Activated CD8-positive, alpha-beta T cell treated with anti-CD3 and anti-CD28 coated beads for 36 hours (primary cell): ENCODE measurements around the gene DPF3. TPM values are rescaled to one million over a fixed set of nuclear protein-coding genes. Genes with fewer than 3 reads are reported as not detected.

Experiments used
- ATAC-seq: fragments of 200-7000 bp; cut with Tn5 transposase; one replicate; pipeline ENCODE4 v1.10.0; 2021; ENCODE audit warnings: mild to moderate bottlenecking, moderate library complexity
- CTCF ChIA-PET: fragments of 350-600 bp; sonication (Branson Sonifier 250); formaldehyde crosslinking; loops from one replicate; lab custom pipeline; 2021; ENCODE audit warnings: antibody characterized with exemption; lab: Charles Lee
- POLR2A ChIA-PET: fragments of 350-600 bp; sonication (Branson Sonifier 250); formaldehyde crosslinking; loops from one replicate; lab custom pipeline; 2021; ENCODE audit warnings: antibody characterized with exemption; lab: Charles Lee
- DNase-seq: peaks from one replicate; pipeline ENCODE4 v3.0.0-alpha.2; 2020
- H3K27ac Mint-ChIP-seq: one replicate; pipeline ENCODE4 v1.8.0; 2021; ENCODE audit warnings: mild to moderate bottlenecking, mixed read lengths
- H3K27me3 Mint-ChIP-seq: one replicate; pipeline ENCODE4 v1.8.0; 2021; ENCODE audit warnings: mixed read lengths
- H3K36me3 Mint-ChIP-seq: one replicate; pipeline ENCODE4 v1.8.0; 2021; ENCODE audit warnings: low read depth, mixed read lengths
- H3K4me1 Mint-ChIP-seq: one replicate; pipeline ENCODE4 v1.8.0; 2021; ENCODE audit warnings: low read depth, mixed read lengths
- H3K4me3 Mint-ChIP-seq: one replicate; pipeline ENCODE4 v1.8.0; 2021; ENCODE audit warnings: mild to moderate bottlenecking, moderate library complexity, mixed read lengths
- H3K9me3 Mint-ChIP-seq: one replicate; pipeline ENCODE4 v1.8.0; 2021; ENCODE audit warnings: mixed read lengths
- CTCF ChIP-seq: fragments of 200-600 bp; IDR thresholded peaks from one replicate; pipeline ENCODE4 v1.8.0; 2022; ENCODE audit warnings: antibody characterized with exemption, mild to moderate bottlenecking
- intact Hi-C: fragments of 100-400 bp; cut with micrococcal nuclease; formaldehyde crosslinking; loops from one replicate; pipeline ENCODE4 v1.10.0; 2022
- total RNA-seq, 2 experiments: library from RNA; stranded (reverse); gene quantifications; one replicate each; pipeline ENCODE4 v1.2.3, GENCODE V29; 2021

DPF3 gene
- total RNA-seq, 2 experiments from 2014 or later = 0.13 to 0.54 TPM

GRCh38 chr14:72599579-72600470 is 294.1 kb downstream of the DPF3 start:
- Mint-ChIP-seq H3K4me1 (peaks cover 9% of the 10 kb centered on the region), H3K4me3 (no peak overlapping the region), H3K27me3 (peaks cover 27% of the 10 kb centered on the region), H3K36me3 (no peaks in the 10 kb centered on the region), H3K27ac (no peak overlapping the region), H3K9me3 (no peaks in the 10 kb centered on the region)
- ChIA-PET POLR2A (interaction anchor here (0.9 kb wide), 1 partner anchor 78 kb away, joined by 3 read pairs; no protein-coding TSS in a partner anchor), CTCF (no interaction called here)
- TF ChIP-seq CTCF = no peak
- DNase-seq = no peak
- intact Hi-C loops = no loop called here
- no peak for ATAC-seq

- H3K4me3 Mint-ChIP-seq = no peak overlapping the region
- POLR2A ChIA-PET = interaction anchor here (1.4 kb wide), 1 partner anchor 16 kb away, joined by 5 read pairs; no protein-coding TSS in a partner anchor
- H3K27ac Mint-ChIP-seq = no peak overlapping the region
- no peak for TF ChIP-seq CTCF
- CTCF ChIA-PET = no interaction called here
- ATAC-seq = no peak
- H3K4me1 Mint-ChIP-seq = peaks cover 23% of the 10 kb centered on the region
- intact Hi-C loops = no loop called here
- no peak for DNase-seq
- H3K27me3 Mint-ChIP-seq = peaks cover 27% of the 10 kb centered on the region
- no peaks in the 10 kb centered on the region for H3K36me3 Mint-ChIP-seq
- no peaks in the 10 kb centered on the region for H3K9me3 Mint-ChIP-seq
These were observed 295.6 kb downstream of the DPF3 start for GRCh38 chr14:72598306-72598705.

- ChIA-PET POLR2A (interaction anchor here (1.4 kb wide), 1 partner anchor 16 kb away, joined by 5 read pairs; no protein-coding TSS in a partner anchor), CTCF (no interaction called here)
- Mint-ChIP-seq H3K36me3 (no peaks in the 10 kb centered on the region), H3K4me3 (no peak overlapping the region), H3K4me1 (peaks cover 27% of the 10 kb centered on the region), H3K27me3 (peaks cover 32% of the 10 kb centered on the region), H3K27ac (no peak overlapping the region), H3K9me3 (no peaks in the 10 kb centered on the region)
- no peak for TF ChIP-seq CTCF
- ATAC-seq (no peak), DNase-seq (no peak)
- intact Hi-C loops = no loop called here
These were observed 296.4 kb downstream of the DPF3 start for GRCh38 chr14:72597252-72598233.

DNA sequence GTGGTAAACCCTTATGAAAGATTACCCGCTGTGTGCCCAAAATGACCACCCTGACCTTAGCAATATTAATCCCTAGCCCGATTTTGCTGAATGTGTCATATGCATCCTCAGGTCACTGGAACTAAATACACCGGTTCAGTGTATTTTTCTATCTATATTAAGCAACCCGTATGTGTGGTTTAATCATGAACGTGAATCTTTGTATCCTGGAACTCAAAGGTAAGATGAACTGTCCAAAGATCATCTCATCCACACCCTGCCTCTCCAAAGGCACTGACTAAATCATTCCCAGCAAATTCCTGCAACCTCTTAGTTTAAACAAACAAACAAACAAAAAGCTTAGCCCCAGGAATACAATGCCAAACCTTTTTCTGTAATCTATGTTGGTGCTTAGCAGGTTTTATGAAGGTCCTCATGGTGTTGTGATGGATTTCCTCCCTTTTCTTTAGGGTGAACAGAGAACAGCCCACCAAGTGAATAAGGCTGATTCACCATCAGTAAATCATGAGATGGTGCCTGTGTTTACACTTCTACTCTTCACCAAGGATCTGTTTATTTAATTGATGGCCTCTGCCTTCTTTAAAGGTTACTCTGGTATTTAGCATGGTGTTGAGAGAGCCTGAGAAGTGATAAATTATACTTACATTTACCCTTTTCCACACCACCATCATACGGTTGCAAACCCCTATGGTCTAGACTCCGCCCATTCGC is 298.6 kb downstream of the DPF3 start:
- H3K9me3 Mint-ChIP-seq = peaks cover 3% of the 10 kb centered on the region
- no peaks in the 10 kb centered on the region for H3K36me3 Mint-ChIP-seq
- no peak for TF ChIP-seq CTCF
- DNase-seq (no peak), ATAC-seq (no peak)
- peaks cover 37% of the 10 kb centered on the region for H3K4me1 Mint-ChIP-seq
- no peak overlapping the region for H3K4me3 Mint-ChIP-seq
- peaks cover 42% of the 10 kb centered on the region for H3K27me3 Mint-ChIP-seq
- ChIA-PET POLR2A (interaction anchor here (1.4 kb wide), 1 partner anchor 102 kb away, joined by 3 read pairs; no protein-coding TSS in a partner anchor), CTCF (interaction anchor here (0.7 to 1.1 kb wide), 2 partner anchors 80 to 82 kb away, joined by 3 read pairs; no protein-coding TSS in a partner anchor)
- intact Hi-C loops = no loop called here
- H3K27ac Mint-ChIP-seq = no peak overlapping the region
